ENCODE data around the gene NCOR1. TPM values are rescaled to one million over a fixed set of nuclear protein-coding genes. Genes with fewer than 3 reads are reported as not detected.

NCOR1 gene
- total RNA-seq, 1 donor from 2014 or later, result 137 TPM

DNA sequence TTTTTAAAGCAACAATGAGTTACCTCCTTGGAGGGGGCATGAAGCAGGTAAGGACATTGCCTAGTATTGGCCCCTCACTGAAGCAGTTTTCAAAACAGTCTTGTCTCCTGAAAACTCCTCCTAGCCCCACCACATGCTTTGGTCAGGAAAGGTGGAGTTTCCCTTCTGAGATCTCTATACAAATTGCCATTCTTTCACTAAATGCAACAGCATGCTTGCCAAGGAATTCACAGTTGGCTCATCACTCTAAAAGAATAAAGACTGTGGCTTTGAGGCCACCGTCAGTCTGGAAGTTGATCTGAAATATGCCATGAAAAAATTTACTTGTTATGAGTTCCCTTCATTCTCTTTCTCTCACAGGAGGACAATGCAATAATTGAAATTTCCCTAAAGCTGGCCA is 211.5 kb downstream of the NCOR1 start:
- H3K9me3 ChIP-seq, result no peaks in the 10 kb centered on the region
- peak overlapping the region; percentile 15 for H3K27ac ChIP-seq
- no peak for TF ChIP-seq CTCF (IDR thresholded peaks at IDR 0.05)
- no peak overlapping the region for H3K4me3 ChIP-seq
- DNase-seq, result no peak
- no peak for ATAC-seq
- H3K27me3 ChIP-seq (ENCODE audit: low read depth), result no peaks in the 10 kb centered on the region
- intact Hi-C loops (cut with DNase I), result no loop called here
- peaks cover 77% of the 10 kb centered on the region for H3K36me3 ChIP-seq
- H3K4me1 ChIP-seq, result peaks cover 25% of the 10 kb centered on the region

GRCh38 chr17:16002708-16003260 is 212.6 kb downstream of the NCOR1 start:
- Histone ChIP-seq H3K27me3 (ENCODE audit: low read depth) (no peaks in the 10 kb centered on the region), H3K27ac (no peak overlapping the region), H3K4me1 (peaks cover 30% of the 10 kb centered on the region), H3K9me3 (no peaks in the 10 kb centered on the region), H3K4me3 (no peak overlapping the region), H3K36me3 (peaks cover 66% of the 10 kb centered on the region)
- no peak for ATAC-seq
- TF ChIP-seq CTCF (IDR thresholded peaks at IDR 0.05), result no peak
- no peak for DNase-seq
- intact Hi-C loops (cut with DNase I), result no loop called here

DNA sequence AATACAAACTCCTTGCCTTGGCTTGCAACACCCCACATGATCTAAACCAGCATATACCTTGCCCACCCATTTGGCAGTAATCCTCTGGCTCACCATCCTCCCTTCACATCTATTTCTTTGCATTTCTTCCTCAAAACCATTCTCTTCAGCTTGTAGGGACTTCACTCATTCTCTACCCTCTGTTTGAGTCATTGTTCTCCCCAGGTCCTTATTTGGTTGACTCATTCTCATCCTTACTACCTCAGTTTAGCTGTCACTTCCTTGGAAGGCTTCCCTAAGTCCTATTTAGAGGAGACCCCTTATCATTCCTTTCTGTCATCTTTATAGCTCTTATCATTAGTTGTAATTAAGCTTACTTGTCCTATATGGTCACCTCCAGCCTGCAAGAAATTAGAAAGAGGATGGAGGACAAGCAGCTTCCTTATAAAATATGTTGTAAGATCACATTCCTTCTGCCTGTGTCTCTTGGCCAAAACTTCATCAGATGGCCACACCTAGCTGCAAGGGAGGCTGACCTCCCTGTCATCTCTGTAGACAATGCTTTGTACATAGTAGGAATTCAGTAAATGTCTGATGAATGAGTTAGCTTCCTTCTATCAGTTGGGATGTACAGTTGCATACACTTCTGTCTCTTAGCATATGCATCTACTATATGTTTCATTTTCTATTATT is 214.0 kb downstream of the NCOR1 start:
- intact Hi-C loops (cut with DNase I), result no loop called here
- Histone ChIP-seq H3K4me3 (peak overlapping the region; percentile 85), H3K27ac (no peak overlapping the region), H3K9me3 (no peaks in the 10 kb centered on the region), H3K36me3 (peaks cover 52% of the 10 kb centered on the region), H3K4me1 (peaks cover 30% of the 10 kb centered on the region), H3K27me3 (ENCODE audit: low read depth) (no peaks in the 10 kb centered on the region)
- DNase-seq (no peak), ATAC-seq (no peak)
- no peak for TF ChIP-seq CTCF (IDR thresholded peaks at IDR 0.05)

DNA sequence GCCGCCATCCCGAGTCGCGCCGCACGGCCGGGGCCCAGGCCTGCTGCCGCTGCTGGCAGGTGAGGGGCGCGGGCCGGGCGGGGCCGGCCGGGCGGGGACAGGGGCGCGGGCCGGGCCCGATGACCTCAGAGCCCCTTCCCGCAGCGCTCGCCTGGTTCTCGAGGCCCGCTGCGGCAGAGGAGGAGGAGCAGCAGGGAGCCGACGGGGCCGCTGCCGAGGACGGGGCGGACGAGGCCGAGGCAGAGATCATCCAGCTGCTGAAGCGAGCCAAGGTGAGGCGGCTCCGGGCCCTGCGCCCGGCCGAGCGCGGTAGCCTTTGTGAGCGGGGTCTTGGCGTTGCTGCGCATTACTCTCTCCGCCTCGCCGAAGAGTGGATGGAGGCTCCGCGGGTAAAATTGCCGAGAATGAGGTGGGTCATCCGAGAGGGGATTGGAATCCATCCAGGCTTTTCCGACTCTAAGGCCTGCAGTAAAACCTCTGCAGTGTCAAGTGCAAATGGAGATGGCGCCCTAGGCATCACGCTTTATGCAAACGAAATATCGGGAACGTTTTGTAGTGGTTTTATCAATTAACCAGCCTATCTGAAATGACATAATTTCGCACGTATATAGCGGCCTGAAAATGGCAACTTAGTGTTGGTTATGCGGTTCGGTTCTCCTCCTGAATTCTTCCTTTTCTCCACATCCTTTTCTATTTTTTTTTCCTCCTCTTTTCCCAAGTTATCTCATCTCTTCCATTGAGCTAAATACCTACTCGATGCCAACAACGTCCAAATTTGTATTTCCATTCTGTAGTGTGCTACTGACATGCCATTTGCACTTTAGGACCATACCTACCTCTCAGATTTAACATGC is 215.1 kb downstream of the NCOR1 start:
- Histone ChIP-seq H3K27me3 (ENCODE audit: low read depth) (no peaks in the 10 kb centered on the region), H3K4me1 (peaks cover 29% of the 10 kb centered on the region), H3K4me3 (peak overlapping the region; percentile 85), H3K9me3 (no peaks in the 10 kb centered on the region), H3K36me3 (peaks cover 41% of the 10 kb centered on the region), H3K27ac (peak overlapping the region; percentile 98)
- ATAC-seq (peak; percentile 60 to 64), DNase-seq (no peak)
- TF ChIP-seq CTCF (IDR thresholded peaks at IDR 0.05), result no peak
- intact Hi-C loops (cut with DNase I), result no loop called here

GRCh38 chr17:15999141-15999973 is 216.0 kb downstream of the NCOR1 start, which contains the start of the genes TTC19 and ZSWIM7:
TSS of gene TTC19 (plus strand) at chr17:15999824. CDS start at chr17:15999849, 25 bp downstream.
TSS of gene ZSWIM7 (minus strand) at chr17:15999704. CDS start at chr17:15999594, 110 bp downstream.
- Histone ChIP-seq H3K4me3 (peak within 1 kb of the TSS; percentile 85), H3K4me1 (peaks cover 21% of the 10 kb centered on the region), H3K27ac (peak within 1 kb of the TSS; percentile 98), H3K36me3 (peaks cover 32% of the 10 kb centered on the region), H3K9me3 (no peaks in the 10 kb centered on the region), H3K27me3 (ENCODE audit: low read depth) (no peaks in the 10 kb centered on the region)
- peak; percentile 6 for TF ChIP-seq CTCF (IDR thresholded peaks at IDR 0.05)
- peak; percentile 98 for ATAC-seq
- DNase-seq, result peak; percentile 99
- intact Hi-C loops (cut with DNase I), result no loop called here
